NCI-H226 (cell line): ENCODE measurements around the gene ST8SIA5.

Experiments used
- DNase-seq: peaks from one replicate; pipeline ENCODE4 v3.0.0-alpha.2; 2015

ST8SIA5 gene

GRCh38 chr18:46622999-46623398, 133.9 kb downstream of the ST8SIA5 start:
- no peak for DNase-seq

- no peak for DNase-seq
These were observed 134.4 kb downstream of the ST8SIA5 start for GRCh38 chr18:46622451-46622850.

GRCh38 chr18:46621871-46622270, 135.0 kb downstream of the ST8SIA5 start:
- no peak for DNase-seq

- no peak for DNase-seq
These were observed 135.6 kb downstream of the ST8SIA5 start for GRCh38 chr18:46621111-46621766.

GRCh38 chr18:46619559-46619958, 137.3 kb downstream of the ST8SIA5 start:
- no peak for DNase-seq
